ENCODE results near the gene ACSF3. TPM values are rescaled to one million over a fixed set of nuclear protein-coding genes. Genes with fewer than 3 reads are reported as not detected.

Gene ACSF3
- total RNA-seq, 2 experiments from 2014 or later, result 57.3 to 62.0 TPM

GRCh38 chr16:89200850-89201411, 107.3 kb downstream of the ACSF3 start:
- Mint-ChIP-seq H3K36me3 (ENCODE audit: low read depth) (peaks cover 3% of the 10 kb centered on the region), H3K9me3 (no peaks in the 10 kb centered on the region), H3K27me3 (peaks cover 38% of the 10 kb centered on the region), H3K4me1 (peaks cover 14% of the 10 kb centered on the region), H3K4me3 (peak overlapping the region; percentile 38), H3K27ac (no peak overlapping the region)
- CTCF ChIA-PET, result no interaction called here
- POLR2A ChIA-PET, result no interaction called here
- DNase-seq, result no peak

- Mint-ChIP-seq H3K4me1 (peaks cover 14% of the 10 kb centered on the region), H3K27ac (no peak overlapping the region), H3K36me3 (ENCODE audit: low read depth) (peaks cover 3% of the 10 kb centered on the region), H3K27me3 (peaks cover 40% of the 10 kb centered on the region), H3K9me3 (no peaks in the 10 kb centered on the region), H3K4me3 (no peak overlapping the region)
- ChIA-PET POLR2A (no interaction called here), CTCF (no interaction called here)
- DNase-seq, result peak; percentile 73
Observed at GRCh38 chr16:89201439-89202377, 108.1 kb downstream of the ACSF3 start.

GRCh38 chr16:89202422-89203215, 109.0 kb downstream of the ACSF3 start:
- H3K27ac Mint-ChIP-seq, result peak overlapping the region; percentile 31
- peaks cover 3% of the 10 kb centered on the region for H3K36me3 Mint-ChIP-seq (ENCODE audit: low read depth)
- no peaks in the 10 kb centered on the region for H3K9me3 Mint-ChIP-seq
- POLR2A ChIA-PET, result no interaction called here
- H3K4me1 Mint-ChIP-seq, result peaks cover 14% of the 10 kb centered on the region
- no peak for DNase-seq
- H3K27me3 Mint-ChIP-seq, result peaks cover 40% of the 10 kb centered on the region
- CTCF ChIA-PET, result interaction anchor here (0.9 kb wide), 1 partner anchor 13 kb away, joined by 3 read pairs; no protein-coding TSS in a partner anchor
- H3K4me3 Mint-ChIP-seq, result no peak overlapping the region

Other genes with a start within 250 kb of the ACSF3 start
- 10 to 100 TPM; 29.4 to 35.7 TPM for gene GALNS, start 236.9 kb upstream of the ACSF3 start, total RNA-seq
- gene TRAPPC2L, start 236.7 kb upstream of the ACSF3 start, total RNA-seq, result 10 to 100 TPM; 47.7 to 55.7 TPM
- gene PABPN1L, start 227.2 kb upstream of the ACSF3 start, total RNA-seq, result not detected
- gene CBFA2T3, start 116.6 kb upstream of the ACSF3 start, total RNA-seq, result not detected
- not detected for gene CDH15, start 77.9 kb downstream of the ACSF3 start, total RNA-seq
- gene SLC22A31, start 106.7 kb downstream of the ACSF3 start, total RNA-seq, result 1 to 10 TPM; 1.8 to 2.8 TPM
- gene ZNF778, start 123.9 kb downstream of the ACSF3 start, total RNA-seq, result 1 to 10 TPM; 8.3 to 9.2 TPM

Data from activated CD4-positive, alpha-beta T cell treated with anti-CD3 and anti-CD28 coated beads, Interleukin-2, amount 10 ng/mL, durations not matched to agents 7 days and 5 days (primary cell).